CD14-positive monocyte (primary cell): ENCODE measurements around the gene PADI2. TPM values are rescaled to one million over a fixed set of nuclear protein-coding genes. Genes with fewer than 3 reads are reported as not detected.

Source experiments
- DNase-seq, 3 donors: peaks; one replicate each; pipeline ENCODE4 v3.0.0-alpha.2; 2011 to 2022
- H2AFZ ChIP-seq: 2 replicates; pipeline ENCODE4 v1.6.0; 2012; ENCODE audit warnings: mild to moderate bottlenecking, low read depth, low read length, inconsistent platforms; ENCODE audit not compliant: insufficient read depth, poor library complexity, severe bottlenecking
- H3K27ac ChIP-seq, 2 donors: 1 replicate in 1 of 2; 2 replicates in 1 of 2; pipeline ENCODE4 v1.5.1; 2012 to 2013; ENCODE audit warnings: low read length in 2 of 2, control low read depth in 1 of 2, inconsistent platforms in 1 of 2, low read depth in 1 of 2, mild to moderate bottlenecking in 1 of 2
- H3K27me3 ChIP-seq, 2 donors: one replicate each; pipeline versions ENCODE4 v1.6.0 to v1.6.1; 2011 to 2013; ENCODE audit warnings: low read length in 2 of 2; ENCODE audit not compliant: control insufficient read depth in 2 of 2, insufficient read depth in 2 of 2
- H3K36me3 ChIP-seq, 2 donors: replicated peaks in 1 of 2; 1 replicate in 1 of 2; 2 replicates in 1 of 2; pipeline versions ENCODE4 v1.5.1 to v1.6.1; 2012 to 2013; ENCODE audit warnings: low read length in 2 of 2, control low read depth in 1 of 2, inconsistent platforms in 1 of 2, mild to moderate bottlenecking in 1 of 2; ENCODE audit not compliant: insufficient read depth in 2 of 2, control insufficient read depth in 1 of 2
- H3K4me1 ChIP-seq, 2 donors: 1 replicate in 1 of 2; 2 replicates in 1 of 2; pipeline versions ENCODE4 v1.5.1 to v1.6.1; 2012 to 2013; ENCODE audit warnings: low read length in 2 of 2, control low read depth in 1 of 2, inconsistent platforms in 1 of 2, mild to moderate bottlenecking in 1 of 2, moderate library complexity in 1 of 2; ENCODE audit not compliant: insufficient read depth in 2 of 2, control insufficient read depth in 1 of 2
- H3K4me2 ChIP-seq: replicated peaks from 2 replicates; pipeline ENCODE3; 2012; ENCODE audit warnings: low read length, moderate library complexity, mild to moderate bottlenecking; ENCODE audit not compliant: poor library complexity, severe bottlenecking; ENCODE audit errors: extremely low read depth
- H3K4me3 ChIP-seq, 3 experiments: fragments of 200-600 bp in 1 of 3; sonication (generic) in 1 of 3; replicated peaks in 1 of 3; 1 replicate in 2 of 3; 2 replicates in 1 of 3; pipeline ENCODE4 v1.5.1; 2011 to 2013; ENCODE audit warnings: low read length in 3 of 3, mild to moderate bottlenecking in 3 of 3, control low read depth in 2 of 3, low read depth in 2 of 3, inconsistent platforms in 1 of 3, moderate library complexity in 1 of 3
- H3K79me2 ChIP-seq: 2 replicates; pipeline ENCODE4 v1.6.0; 2012; ENCODE audit warnings: mild to moderate bottlenecking, control low read depth, inconsistent platforms, low read length, moderate library complexity; ENCODE audit not compliant: insufficient read depth
- H3K9ac ChIP-seq: 2 replicates; pipeline ENCODE4 v1.6.0; 2017; ENCODE audit warnings: low read length, mild to moderate bottlenecking; ENCODE audit not compliant: insufficient read depth, poor library complexity, severe bottlenecking
- H3K9me3 ChIP-seq, 2 donors: replicated peaks in 1 of 2; 1 replicate in 1 of 2; 2 replicates in 1 of 2; pipeline versions ENCODE4 v1.5.1 to v1.6.1; 2012 to 2013; ENCODE audit warnings: low read length in 2 of 2, control low read depth in 1 of 2; ENCODE audit not compliant: control insufficient read depth in 1 of 2, insufficient read depth in 1 of 2
- H4K20me1 ChIP-seq: 2 replicates; pipeline ENCODE4 v1.6.0; 2012; ENCODE audit warnings: mild to moderate bottlenecking, low read length, control low read depth, moderate library complexity; ENCODE audit not compliant: insufficient read depth
- H3K27ac Mint-ChIP-seq, 7 donors: one replicate each; pipeline ENCODE4 v1.8.0; 2020; ENCODE audit warnings: mild to moderate bottlenecking in 7 of 7, mixed read lengths in 7 of 7, moderate library complexity in 6 of 7, inconsistent platforms in 2 of 7
- H3K27me3 Mint-ChIP-seq, 3 donors: one replicate each; pipeline ENCODE4 v1.8.0; 2021 to 2022; ENCODE audit warnings: low read depth in 3 of 3, mild to moderate bottlenecking in 3 of 3, mixed read lengths in 3 of 3, moderate library complexity in 3 of 3, inconsistent platforms in 1 of 3
- H3K36me3 Mint-ChIP-seq, 2 donors: one replicate each; pipeline ENCODE4 v1.8.0; 2020; ENCODE audit warnings: mixed read lengths in 2 of 2, inconsistent platforms in 1 of 2, mild to moderate bottlenecking in 1 of 2
- H3K4me1 Mint-ChIP-seq: one replicate; pipeline ENCODE4 v1.8.0; 2020; ENCODE audit warnings: mild to moderate bottlenecking, mixed read lengths
- H3K4me3 Mint-ChIP-seq, 2 donors: one replicate each; pipeline ENCODE4 v1.8.0; 2020; ENCODE audit warnings: mild to moderate bottlenecking in 2 of 2, mixed read lengths in 2 of 2, moderate library complexity in 1 of 2
- H3K9me3 Mint-ChIP-seq, 7 donors: one replicate each; pipeline ENCODE4 v1.8.0; 2020 to 2022; ENCODE audit warnings: mixed read lengths in 7 of 7, mild to moderate bottlenecking in 6 of 7, moderate library complexity in 6 of 7, inconsistent platforms in 2 of 7
- CTCF ChIP-seq: fragments of 200-600 bp; IDR thresholded peaks from one replicate; pipeline ENCODE4 v1.8.0; 2022; ENCODE audit warnings: antibody characterized with exemption, mild to moderate bottlenecking
- WGBS: methylation state at CpG from one replicate; pipeline ENCODE4 v1.1.5; 2013; ENCODE audit warnings: missing lambda C conversion rate; ENCODE audit not compliant: insufficient coverage; 5-methylcytosine and 5-hydroxymethylcytosine counted together
- intact Hi-C, 2 donors: fragments of 100-400 bp; cut with micrococcal nuclease; formaldehyde crosslinking; loops; one replicate each; pipeline versions ENCODE4 v1.15.0 to v1.15.1; 2023
- polyA plus RNA-seq, 3 donors: library from polyadenylated mRNA; depleted of rRNA in 1 of 3; unstranded in 2 of 3; stranded (reverse) in 1 of 3; fragments of 300-500 nt in 2 of 3; fragments of >200 nt in 1 of 3; fragmentation: Illumina TruSeq in 2 of 3; gene quantifications; 1 replicate in 2 of 3; 2 replicates in 1 of 3; pipeline ENCODE4 v1.2.3, GENCODE V29; 2012 to 2021

PADI2 gene
- polyA plus RNA-seq, 3 donors: 18.6 to 61.7 (median 32.6) TPM

GRCh38 chr1:17067465-17068240, 51.6 kb downstream of the PADI2 start:
- Histone ChIP-seq H3K4me3 (peak overlapping the region in 1 of 3 experiments; percentile 20), H3K9ac (peak overlapping the region; percentile 41), H3K4me1 (peaks cover 61 to 68% of the 10 kb centered on the region in 2 donors), H4K20me1 (no peaks in the 10 kb centered on the region), H3K36me3 (peaks cover 44% of the 10 kb centered on the region in 2 donors), H2AFZ (no peak overlapping the region), H3K27me3 (no peaks in the 10 kb centered on the region), H3K9me3 (peaks cover 0 to 5% of the 10 kb centered on the region in 2 donors), H3K79me2 (no peaks in the 10 kb centered on the region), H3K27ac (peak overlapping the region; percentile 83 to 84), H3K4me2 (peak overlapping the region; percentile 45)
- Mint-ChIP-seq H3K4me1 (peaks cover 56% of the 10 kb centered on the region), H3K27ac (peak overlapping the region; percentile 95 to 99 (median 96)), H3K27me3 (peaks cover 0 to 1% (median 0%) of the 10 kb centered on the region in 3 donors), H3K36me3 (peaks cover 45 to 51% of the 10 kb centered on the region in 2 donors), H3K4me3 (peak overlapping the region in 1 of 2 donors; percentile 86), H3K9me3 (peaks cover 0 to 10% (median 2%) of the 10 kb centered on the region in 7 donors)
- DNase-seq: no peak
- no peak for TF ChIP-seq CTCF
- intact Hi-C loops: loop anchor here (2.0 to 10.0 kb wide), 3 partner anchors 50 to 265 kb away; partner anchors contain the start of gene PADI2 (in 1 of the 2)
- 39% methylated on average over 3 of the region's 10 CpGs for WGBS

- Histone ChIP-seq H3K27me3 (no peaks in the 10 kb centered on the region), H2AFZ (no peak overlapping the region), H3K27ac (peak overlapping the region; percentile 83 to 84), H3K36me3 (peaks cover 38% of the 10 kb centered on the region in 2 donors), H4K20me1 (no peaks in the 10 kb centered on the region), H3K4me2 (peak overlapping the region; percentile 45), H3K9me3 (peaks cover 0 to 5% of the 10 kb centered on the region in 2 donors), H3K79me2 (no peaks in the 10 kb centered on the region), H3K4me3 (peak overlapping the region in 1 of 3 experiments; percentile 20), H3K4me1 (peaks cover 67 to 74% of the 10 kb centered on the region in 2 donors), H3K9ac (peak overlapping the region; percentile 41)
- H3K4me1 Mint-ChIP-seq: peaks cover 62% of the 10 kb centered on the region
- peak overlapping the region in 1 of 2 donors; percentile 86 for H3K4me3 Mint-ChIP-seq
- intact Hi-C loops: loop anchor here (2.0 to 10.0 kb wide), 3 partner anchors 50 to 266 kb away; partner anchors contain the start of gene PADI2 (in 1 of the 2)
- H3K36me3 Mint-ChIP-seq: peaks cover 39 to 45% of the 10 kb centered on the region in 2 donors
- peaks cover 0 to 10% (median 2%) of the 10 kb centered on the region in 7 donors for H3K9me3 Mint-ChIP-seq
- DNase-seq: peak in 2 of 3 donors; percentile 38 to 49
- no CpG with 5 or more reads among the region's 3 CpGs for WGBS
- TF ChIP-seq CTCF: no peak
- H3K27me3 Mint-ChIP-seq: peaks cover 0 to 1% (median 0%) of the 10 kb centered on the region in 3 donors
- peak overlapping the region; percentile 95 to 99 (median 96) for H3K27ac Mint-ChIP-seq
Observed at GRCh38 chr1:17067069-17067426, 52.2 kb downstream of the PADI2 start.
